NK-92 (cell line): ENCODE measurements around the gene DPP4.

Experiments used
- DNase-seq: peaks from one replicate; lab custom pipeline; 2025; ENCODE audit not compliant: unreplicated experiment; lab: John Stamatoyannopoulos, UW

DPP4 gene

GRCh38 chr2:162073888-162074631 lies at the start of gene DPP4:
TSS of gene DPP4 (minus strand) at chr2:162074215. CDS start at chr2:162073981, 234 bp downstream.
- no peak for DNase-seq

GRCh38 chr2:162118166-162119031 lies 44.4 kb upstream of the DPP4 start:
- DNase-seq = no peak

- DNase-seq = no peak
Measured at GRCh38 chr2:162116352-162116751, 42.3 kb upstream of the DPP4 start.

- no peak for DNase-seq
Measured at GRCh38 chr2:162115076-162115475, 41.1 kb upstream of the DPP4 start.

- DNase-seq = no peak
Measured at GRCh38 chr2:162114271-162114670, 40.3 kb upstream of the DPP4 start.

- DNase-seq = no peak
Measured at GRCh38 chr2:162113776-162114168, 39.8 kb upstream of the DPP4 start.

GRCh38 chr2:162113088-162113775 lies 39.2 kb upstream of the DPP4 start:
- DNase-seq = no peak

- no peak for DNase-seq
Measured at GRCh38 chr2:162111958-162112850, 38.2 kb upstream of the DPP4 start.

GRCh38 chr2:162107361-162107901 lies 33.4 kb upstream of the DPP4 start:
- no peak for DNase-seq

GRCh38 chr2:162106746-162107145 lies 32.7 kb upstream of the DPP4 start:
- no peak for DNase-seq

GRCh38 chr2:162106146-162106551 lies 32.1 kb upstream of the DPP4 start:
- no peak for DNase-seq

GRCh38 chr2:162103443-162104009 lies 29.5 kb upstream of the DPP4 start:
- DNase-seq = no peak

GRCh38 chr2:162100579-162100978 lies 26.6 kb upstream of the DPP4 start:
- no peak for DNase-seq

GRCh38 chr2:162099836-162100235 lies 25.8 kb upstream of the DPP4 start:
- no peak for DNase-seq

GRCh38 chr2:162092658-162093556 lies 18.9 kb upstream of the DPP4 start:
- DNase-seq = no peak

- DNase-seq = no peak
Measured at GRCh38 chr2:162092008-162092390, 18.0 kb upstream of the DPP4 start.

GRCh38 chr2:162091325-162092007 lies 17.5 kb upstream of the DPP4 start:
- DNase-seq = no peak

- no peak for DNase-seq
Measured at GRCh38 chr2:162090109-162090508, 16.1 kb upstream of the DPP4 start.
